Naive B cell (primary cell): ENCODE data around the gene ERC2. TPM values are rescaled to one million over a fixed set of nuclear protein-coding genes. Genes with fewer than 3 reads are reported as not detected.

Experiments
- ATAC-seq, 2 donors: fragments of 150-1000 bp; cut with Tn5 transposase; 2 replicates each; pipeline ENCODE4 v1.10.0; 2021; ENCODE audit warnings: low read depth in 2 of 2, mild to moderate bottlenecking in 2 of 2, moderate library complexity in 2 of 2
- DNase-seq: peaks from one replicate; pipeline ENCODE4 v3.0.0; 2022
- H3K27ac Mint-ChIP-seq, 6 donors: one replicate each; pipeline ENCODE4 v1.8.0; 2020 to 2022; ENCODE audit warnings: mild to moderate bottlenecking in 6 of 6, mixed read lengths in 6 of 6, moderate library complexity in 5 of 6, inconsistent platforms in 2 of 6
- H3K27me3 Mint-ChIP-seq, 3 donors: one replicate each; pipeline ENCODE4 v1.8.0; 2021 to 2022; ENCODE audit warnings: mixed read lengths in 3 of 3, mild to moderate bottlenecking in 1 of 3
- H3K36me3 Mint-ChIP-seq, 2 donors: one replicate each; pipeline ENCODE4 v1.8.0; 2020 to 2022; ENCODE audit warnings: mixed read lengths in 2 of 2, inconsistent platforms in 1 of 2, mild to moderate bottlenecking in 1 of 2
- H3K4me1 Mint-ChIP-seq, 3 donors: one replicate each; pipeline ENCODE4 v1.8.0; 2020 to 2022; ENCODE audit warnings: mixed read lengths in 3 of 3, inconsistent platforms in 1 of 3, mild to moderate bottlenecking in 1 of 3, moderate library complexity in 1 of 3
- H3K4me3 Mint-ChIP-seq, 8 donors: one replicate each; pipeline ENCODE4 v1.8.0; 2020 to 2022; ENCODE audit warnings: mild to moderate bottlenecking in 8 of 8, mixed read lengths in 8 of 8, moderate library complexity in 8 of 8, inconsistent platforms in 2 of 8
- H3K9me3 Mint-ChIP-seq, 7 donors: one replicate each; pipeline ENCODE4 v1.8.0; 2020 to 2022; ENCODE audit warnings: mixed read lengths in 7 of 7, mild to moderate bottlenecking in 5 of 7, inconsistent platforms in 2 of 7, moderate library complexity in 1 of 7
- polyA plus RNA-seq, 6 donors: library from polyadenylated mRNA; unstranded; fragments of 300-500 nt; fragmentation: Illumina TruSeq; gene quantifications; one replicate each; pipeline ENCODE4 v1.2.3, GENCODE V29; 2021; ENCODE audit warnings: low read depth in 6 of 6

ERC2 gene
- polyA plus RNA-seq, 6 donors from 2014 or later: not detected

GRCh38 chr3:55807210-55807609, 661.1 kb downstream of the ERC2 start:
- Mint-ChIP-seq H3K9me3 (peaks cover 0 to 4% (median 0%) of the 10 kb centered on the region in 7 donors), H3K36me3 (no peaks in the 10 kb centered on the region), H3K4me3 (no peak overlapping the region), H3K27me3 (no peaks in the 10 kb centered on the region), H3K4me1 (no peaks in the 10 kb centered on the region), H3K27ac (no peak overlapping the region)
- DNase-seq (no peak), ATAC-seq (no peak)

- no peaks in the 10 kb centered on the region for H3K4me1 Mint-ChIP-seq
- H3K4me3 Mint-ChIP-seq: no peak overlapping the region
- no peak for DNase-seq
- no peak for ATAC-seq
- no peaks in the 10 kb centered on the region for H3K27me3 Mint-ChIP-seq
- H3K27ac Mint-ChIP-seq: no peak overlapping the region
- H3K36me3 Mint-ChIP-seq: no peaks in the 10 kb centered on the region
- peaks cover 0 to 7% (median 0%) of the 10 kb centered on the region in 7 donors for H3K9me3 Mint-ChIP-seq
Measured at GRCh38 chr3:55805169-55805568, 663.1 kb downstream of the ERC2 start.

GRCh38 chr3:55804170-55805095, 663.8 kb downstream of the ERC2 start:
- ATAC-seq (no peak), DNase-seq (no peak)
- H3K4me1 Mint-ChIP-seq: no peaks in the 10 kb centered on the region
- H3K4me3 Mint-ChIP-seq: no peak overlapping the region
- H3K9me3 Mint-ChIP-seq: peaks cover 0 to 7% (median 0%) of the 10 kb centered on the region in 7 donors
- H3K36me3 Mint-ChIP-seq: no peaks in the 10 kb centered on the region
- H3K27ac Mint-ChIP-seq: no peak overlapping the region
- no peaks in the 10 kb centered on the region for H3K27me3 Mint-ChIP-seq

GRCh38 chr3:55802816-55803215, 665.5 kb downstream of the ERC2 start:
- H3K4me3 Mint-ChIP-seq: no peak overlapping the region
- peaks cover 0 to 7% (median 3%) of the 10 kb centered on the region in 7 donors for H3K9me3 Mint-ChIP-seq
- no peaks in the 10 kb centered on the region for H3K36me3 Mint-ChIP-seq
- H3K27ac Mint-ChIP-seq: no peak overlapping the region
- no peak for DNase-seq
- no peaks in the 10 kb centered on the region for H3K27me3 Mint-ChIP-seq
- H3K4me1 Mint-ChIP-seq: no peaks in the 10 kb centered on the region
- no peak for ATAC-seq

- peaks cover 0 to 7% (median 4%) of the 10 kb centered on the region in 7 donors for H3K9me3 Mint-ChIP-seq
Measured at GRCh38 chr3:55801676-55802075, 666.6 kb downstream of the ERC2 start.

GRCh38 chr3:55801068-55801467, 667.2 kb downstream of the ERC2 start:
- Mint-ChIP-seq H3K4me1 (no peaks in the 10 kb centered on the region), H3K36me3 (no peaks in the 10 kb centered on the region), H3K27me3 (no peaks in the 10 kb centered on the region), H3K9me3 (peaks cover 0 to 7% (median 4%) of the 10 kb centered on the region in 7 donors), H3K27ac (no peak overlapping the region), H3K4me3 (no peak overlapping the region)
- DNase-seq (no peak), ATAC-seq (no peak)

More at GRCh38 chr3:55801676-55802075, 666.6 kb downstream of the ERC2 start:
- H3K4me3 Mint-ChIP-seq: no peak overlapping the region
- no peaks in the 10 kb centered on the region for H3K4me1 Mint-ChIP-seq
- H3K27ac Mint-ChIP-seq: no peak overlapping the region
- DNase-seq (no peak), ATAC-seq (no peak)
- no peaks in the 10 kb centered on the region for H3K27me3 Mint-ChIP-seq
- H3K36me3 Mint-ChIP-seq: no peaks in the 10 kb centered on the region

GRCh38 chr3:55797775-55798174, 670.5 kb downstream of the ERC2 start:
- Mint-ChIP-seq H3K27me3 (peaks cover 0 to 4% (median 0%) of the 10 kb centered on the region in 3 donors), H3K36me3 (no peaks in the 10 kb centered on the region), H3K4me3 (no peak overlapping the region), H3K4me1 (no peaks in the 10 kb centered on the region), H3K9me3 (peaks cover 2 to 8% (median 3%) of the 10 kb centered on the region in 7 donors), H3K27ac (no peak overlapping the region)
- ATAC-seq (no peak), DNase-seq (no peak)

- no peaks in the 10 kb centered on the region for H3K4me1 Mint-ChIP-seq
- H3K27ac Mint-ChIP-seq: no peak overlapping the region
- H3K27me3 Mint-ChIP-seq: peaks cover 0 to 4% (median 4%) of the 10 kb centered on the region in 3 donors
- ATAC-seq (no peak), DNase-seq (no peak)
- H3K36me3 Mint-ChIP-seq: no peaks in the 10 kb centered on the region
- peaks cover 2 to 8% (median 3%) of the 10 kb centered on the region in 7 donors for H3K9me3 Mint-ChIP-seq
- no peak overlapping the region for H3K4me3 Mint-ChIP-seq
Measured at GRCh38 chr3:55797084-55797483, 671.2 kb downstream of the ERC2 start.

- H3K9me3 Mint-ChIP-seq: peaks cover 2 to 8% (median 3%) of the 10 kb centered on the region in 7 donors
- ATAC-seq (no peak), DNase-seq (no peak)
- no peak overlapping the region for H3K4me3 Mint-ChIP-seq
- H3K27ac Mint-ChIP-seq: no peak overlapping the region
- no peaks in the 10 kb centered on the region for H3K4me1 Mint-ChIP-seq
- no peaks in the 10 kb centered on the region for H3K36me3 Mint-ChIP-seq
- H3K27me3 Mint-ChIP-seq: peaks cover 0 to 4% (median 4%) of the 10 kb centered on the region in 3 donors
Measured at GRCh38 chr3:55796533-55796932, 671.7 kb downstream of the ERC2 start.

- DNase-seq (no peak), ATAC-seq (no peak)
- no peaks in the 10 kb centered on the region for H3K36me3 Mint-ChIP-seq
- peaks cover under 1 to 8% (median 3%) of the 10 kb centered on the region in 7 donors for H3K9me3 Mint-ChIP-seq
- H3K27ac Mint-ChIP-seq: no peak overlapping the region
- no peak overlapping the region for H3K4me3 Mint-ChIP-seq
- H3K4me1 Mint-ChIP-seq: no peaks in the 10 kb centered on the region
- peaks cover 0 to 4% (median 4%) of the 10 kb centered on the region in 3 donors for H3K27me3 Mint-ChIP-seq
Measured at GRCh38 chr3:55795746-55796145, 672.5 kb downstream of the ERC2 start.

- no peak for ATAC-seq
Measured at GRCh38 chr3:55795296-55795695, 673.0 kb downstream of the ERC2 start.

GRCh38 chr3:55792742-55793141, 675.5 kb downstream of the ERC2 start:
- DNase-seq: no peak
- ATAC-seq: no peak
- no peak overlapping the region for H3K27ac Mint-ChIP-seq
- peaks cover 0 to 9% (median 2%) of the 10 kb centered on the region in 7 donors for H3K9me3 Mint-ChIP-seq
- H3K36me3 Mint-ChIP-seq: no peaks in the 10 kb centered on the region
- no peaks in the 10 kb centered on the region for H3K4me1 Mint-ChIP-seq
- H3K27me3 Mint-ChIP-seq: peaks cover 0 to 4% (median 4%) of the 10 kb centered on the region in 3 donors
- H3K4me3 Mint-ChIP-seq: no peak overlapping the region

More at GRCh38 chr3:55795296-55795695, 673.0 kb downstream of the ERC2 start:
- Mint-ChIP-seq H3K4me1 (no peaks in the 10 kb centered on the region), H3K27me3 (peaks cover 0 to 4% (median 4%) of the 10 kb centered on the region in 3 donors), H3K4me3 (no peak overlapping the region), H3K9me3 (peaks cover 0 to 8% (median 3%) of the 10 kb centered on the region in 7 donors), H3K36me3 (no peaks in the 10 kb centered on the region), H3K27ac (no peak overlapping the region)
- DNase-seq: no peak

- DNase-seq: no peak
- no peak overlapping the region for H3K27ac Mint-ChIP-seq
- no peaks in the 10 kb centered on the region for H3K36me3 Mint-ChIP-seq
- peaks cover 0 to 4% (median 4%) of the 10 kb centered on the region in 3 donors for H3K27me3 Mint-ChIP-seq
- no peaks in the 10 kb centered on the region for H3K4me1 Mint-ChIP-seq
- H3K4me3 Mint-ChIP-seq: no peak overlapping the region
- ATAC-seq: no peak
- peaks cover 0 to 8% (median 2%) of the 10 kb centered on the region in 7 donors for H3K9me3 Mint-ChIP-seq
Measured at GRCh38 chr3:55792009-55792408, 676.3 kb downstream of the ERC2 start.
